Panc1 (cell line): Measurements from ENCODE around the gene CRB3. TPM values are rescaled to one million over a fixed set of nuclear protein-coding genes. Genes with fewer than 3 reads are reported as not detected.

Source experiments
- ATAC-seq: fragments of 200-7000 bp; cut with Tn5 transposase; 2 replicates; pipeline ENCODE4 v1.9.1; 2020; ENCODE audit warnings: mild to moderate bottlenecking, moderate library complexity
- BruUV-seq: library from RNA; stranded (reverse); fragments of 400-500 nt; replicated peaks from 2 replicates; lab custom pipeline; 2021; lab: Mats Ljungman, UMichigan
- CTCF ChIA-PET: fragments of 300-600 bp; sonication (Branson Sonifier 250); formaldehyde crosslinking; loops from one replicate; lab custom pipeline; 2022; ENCODE audit warnings: antibody characterized with exemption; lab: Charles Lee
- POLR2A ChIA-PET: fragments of 300-600 bp; sonication (Branson Sonifier 250); formaldehyde crosslinking; loops from one replicate; lab custom pipeline; 2022; ENCODE audit warnings: antibody characterized with exemption; lab: Charles Lee
- DNase-seq: peaks from one replicate; pipeline ENCODE4 v3.0.0-alpha.2; 2010; ENCODE audit warnings: low read depth, low spot score
- H3K27ac ChIP-seq: 2 replicates; pipeline ENCODE4 v1.5.1; 2011; ENCODE audit warnings: mild to moderate bottlenecking, low read length, inconsistent platforms
- H3K27me3 ChIP-seq: fragments of 200-500 bp; sonication (Bioruptor generic); 2 replicates; pipeline ENCODE4 v1.6.0; 2014; ENCODE audit warnings: low read length, inconsistent platforms; ENCODE audit not compliant: control insufficient read depth, insufficient read depth
- H3K36me3 ChIP-seq: fragments of 200-500 bp; sonication (Bioruptor generic); 2 replicates; pipeline ENCODE4 v1.5.1; 2014; ENCODE audit warnings: inconsistent platforms, mild to moderate bottlenecking, low read length, moderate library complexity; ENCODE audit not compliant: control insufficient read depth, insufficient read depth
- H3K4me1 ChIP-seq: 2 replicates; pipeline ENCODE4 v1.5.1; 2011; ENCODE audit warnings: inconsistent platforms, mild to moderate bottlenecking, low read length, moderate library complexity; ENCODE audit not compliant: control insufficient read depth, insufficient read depth
- H3K4me3 ChIP-seq, 2 experiments: 2 replicates each; pipeline ENCODE4 v1.5.1; 2011 to 2012; ENCODE audit warnings: low read depth in 2 of 2, low read length in 2 of 2, mild to moderate bottlenecking in 2 of 2, inconsistent platforms in 1 of 2, moderate library complexity in 1 of 2
- H3K9me3 ChIP-seq: fragments of 200-500 bp; sonication (Bioruptor generic); 2 replicates; pipeline ENCODE4 v1.5.1; 2014; ENCODE audit warnings: low read depth, mild to moderate bottlenecking, inconsistent platforms, low read length, moderate library complexity; ENCODE audit not compliant: control insufficient read depth, insufficient read depth
- POLR2AphosphoS5 ChIP-seq: IDR thresholded peaks from 2 replicates; pipeline ENCODE4 v1.6.1; 2012; ENCODE audit warnings: mild to moderate bottlenecking, low read depth, low read length, moderate library complexity
- REST ChIP-seq, 2 experiments: IDR thresholded peaks; 2 replicates each; pipeline ENCODE4 v1.6.1; 2011 to 2012; ENCODE audit warnings: low read depth in 2 of 2, control low read depth in 1 of 2, low read length in 1 of 2, mild to moderate bottlenecking in 1 of 2, moderate library complexity in 1 of 2; ENCODE audit not compliant: insufficient read depth in 1 of 2
- SIN3A ChIP-seq: IDR thresholded peaks from 2 replicates; pipeline ENCODE4 v1.6.1; 2012; ENCODE audit warnings: low read depth, mild to moderate bottlenecking, low read length, moderate library complexity, borderline replicate concordance; ENCODE audit not compliant: insufficient read depth
- TCF7L2 ChIP-seq: IDR thresholded peaks from 2 replicates; pipeline ENCODE4 v1.6.1; 2011; ENCODE audit warnings: mild to moderate bottlenecking, low read depth, low read length, inconsistent platforms
- in situ Hi-C: cut with HindIII; loops from 2 replicates; pipeline ENCODE4 v1.10.0; 2016; ENCODE audit warnings: low sequenced_read_pairs, low pct_unique_long_range_greater_than_20kb
- intact Hi-C: fragments of 100-400 bp; cut with micrococcal nuclease; formaldehyde crosslinking; loops from one replicate; pipeline ENCODE4 v1.10.0; 2022; ENCODE audit not compliant: unreplicated experiment
- total RNA-seq: library from RNA; stranded (reverse); gene quantifications from one replicate; pipeline ENCODE4 v1.2.1, GENCODE V29; 2021; ENCODE audit not compliant: unreplicated experiment
- TF ChIP-seq, protein P1 (sequence below): fragments of 450-650 bp; IDR thresholded peaks from 2 replicates; pipeline ENCODE4 v1.5.1; 2017; ENCODE audit warnings: mild to moderate bottlenecking

The CRB3 gene
- total RNA-seq, 1 experiment from 2014 or later: 0.21 TPM

GRCh38 chr19:6470173-6470572, 6.1 kb downstream of the CRB3 start:
- ATAC-seq (no peak), DNase-seq (no peak)
- intact Hi-C loops (no loop called here), in situ Hi-C loops (no loop called here)
- no peaks in the 10 kb centered on the region for H3K9me3 ChIP-seq
- no peaks in the 10 kb centered on the region for H3K4me1 ChIP-seq
- H3K27ac ChIP-seq: no peak overlapping the region
- no peak overlapping the region for H3K4me3 ChIP-seq
- H3K36me3 ChIP-seq: no peaks in the 10 kb centered on the region
- ChIA-PET CTCF (no interaction called here), POLR2A (no interaction called here)
- H3K27me3 ChIP-seq: no peaks in the 10 kb centered on the region
- TF ChIP-seq SIN3A (no peak), REST (IDR thresholded peaks at IDR 0.05; ENCODE audit: insufficient read depth in 1 of 2, low read depth in 2 of 2, low read length in 1 of 2) (no peak), POLR2AphosphoS5 (no peak), TCF7L2 (no peak)
- TF ChIP-seq, protein P1, sequence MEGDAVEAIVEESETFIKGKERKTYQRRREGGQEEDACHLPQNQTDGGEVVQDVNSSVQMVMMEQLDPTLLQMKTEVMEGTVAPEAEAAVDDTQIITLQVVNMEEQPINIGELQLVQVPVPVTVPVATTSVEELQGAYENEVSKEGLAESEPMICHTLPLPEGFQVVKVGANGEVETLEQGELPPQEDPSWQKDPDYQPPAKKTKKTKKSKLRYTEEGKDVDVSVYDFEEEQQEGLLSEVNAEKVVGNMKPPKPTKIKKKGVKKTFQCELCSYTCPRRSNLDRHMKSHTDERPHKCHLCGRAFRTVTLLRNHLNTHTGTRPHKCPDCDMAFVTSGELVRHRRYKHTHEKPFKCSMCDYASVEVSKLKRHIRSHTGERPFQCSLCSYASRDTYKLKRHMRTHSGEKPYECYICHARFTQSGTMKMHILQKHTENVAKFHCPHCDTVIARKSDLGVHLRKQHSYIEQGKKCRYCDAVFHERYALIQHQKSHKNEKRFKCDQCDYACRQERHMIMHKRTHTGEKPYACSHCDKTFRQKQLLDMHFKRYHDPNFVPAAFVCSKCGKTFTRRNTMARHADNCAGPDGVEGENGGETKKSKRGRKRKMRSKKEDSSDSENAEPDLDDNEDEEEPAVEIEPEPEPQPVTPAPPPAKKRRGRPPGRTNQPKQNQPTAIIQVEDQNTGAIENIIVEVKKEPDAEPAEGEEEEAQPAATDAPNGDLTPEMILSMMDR: no peak
- no TSS peak for BruUV-seq

GRCh38 chr19:6471076-6471475, 7.0 kb downstream of the CRB3 start:
- TF ChIP-seq POLR2AphosphoS5: no peak
- TF ChIP-seq SIN3A: no peak
- TF ChIP-seq REST (IDR thresholded peaks at IDR 0.05; ENCODE audit: insufficient read depth in 1 of 2, low read depth in 2 of 2, low read length in 1 of 2): no peak
- TF ChIP-seq TCF7L2: no peak
- TF ChIP-seq, protein P1: no peak
- ChIA-PET CTCF (no interaction called here), POLR2A (no interaction called here)
- no TSS peak for BruUV-seq
- in situ Hi-C loops: no loop called here
- H3K9me3 ChIP-seq: no peaks in the 10 kb centered on the region
- no peak overlapping the region for H3K27ac ChIP-seq
- H3K36me3 ChIP-seq: no peaks in the 10 kb centered on the region
- intact Hi-C loops: no loop called here
- ATAC-seq (no peak), DNase-seq (no peak)
- H3K27me3 ChIP-seq: no peaks in the 10 kb centered on the region
- no peaks in the 10 kb centered on the region for H3K4me1 ChIP-seq
- H3K4me3 ChIP-seq: no peak overlapping the region
